HFFc6 (cell line): Measurements from ENCODE around the gene OXNAD1. TPM values are rescaled to one million over a fixed set of nuclear protein-coding genes. Genes with fewer than 3 reads are reported as not detected.
A peak's percentile ranks its signal among the peaks of the same experiment; 100 is the strongest.

Experiments
- DNase-seq: peaks from one replicate; pipeline ENCODE4 v3.0.0-alpha.2; 2018
- H3K27ac Mint-ChIP-seq: 2 replicates; pipeline ENCODE4 v1.8.0; 2020; ENCODE audit warnings: mild to moderate bottlenecking, mixed read lengths
- H3K27me3 Mint-ChIP-seq: 2 replicates; pipeline ENCODE4 v1.8.0; 2021; ENCODE audit warnings: mild to moderate bottlenecking, moderate library complexity, mixed read lengths; ENCODE audit not compliant: insufficient read depth
- H3K36me3 Mint-ChIP-seq: 2 replicates; pipeline ENCODE4 v1.8.0; 2021; ENCODE audit warnings: low read depth, mixed read lengths
- H3K4me1 Mint-ChIP-seq: 2 replicates; pipeline ENCODE4 v1.8.0; 2020; ENCODE audit warnings: low read depth, mixed read lengths
- H3K4me3 Mint-ChIP-seq: 2 replicates; pipeline ENCODE4 v1.8.0; 2020; ENCODE audit warnings: mild to moderate bottlenecking, moderate library complexity, mixed read lengths
- H3K9me3 Mint-ChIP-seq: 2 replicates; pipeline ENCODE4 v1.8.0; 2020; ENCODE audit warnings: mild to moderate bottlenecking, mixed read lengths
- total RNA-seq, 6 experiments: library from RNA; stranded (reverse); fragmentation: NEBNext Ultra II Directional; extraction: Animal tissue kit (Norgen Biotek cat#: 25700); gene quantifications; 2 replicates in 1 of 6; 3 replicates in 5 of 6; pipeline ENCODE4 v1.2.3, GENCODE V29; 2021
- TF ChIP-seq, protein P1 (sequence below): fragments of 200-600 bp; sonication (generic); IDR thresholded peaks from 2 replicates; pipeline ENCODE4 v1.5.0; 2021; ENCODE audit warnings: antibody characterized with exemption, mild to moderate bottlenecking

OXNAD1 gene
- total RNA-seq, 6 experiments from 2014 or later = 6.4 to 8.7 (median 8.1) TPM

DNA sequence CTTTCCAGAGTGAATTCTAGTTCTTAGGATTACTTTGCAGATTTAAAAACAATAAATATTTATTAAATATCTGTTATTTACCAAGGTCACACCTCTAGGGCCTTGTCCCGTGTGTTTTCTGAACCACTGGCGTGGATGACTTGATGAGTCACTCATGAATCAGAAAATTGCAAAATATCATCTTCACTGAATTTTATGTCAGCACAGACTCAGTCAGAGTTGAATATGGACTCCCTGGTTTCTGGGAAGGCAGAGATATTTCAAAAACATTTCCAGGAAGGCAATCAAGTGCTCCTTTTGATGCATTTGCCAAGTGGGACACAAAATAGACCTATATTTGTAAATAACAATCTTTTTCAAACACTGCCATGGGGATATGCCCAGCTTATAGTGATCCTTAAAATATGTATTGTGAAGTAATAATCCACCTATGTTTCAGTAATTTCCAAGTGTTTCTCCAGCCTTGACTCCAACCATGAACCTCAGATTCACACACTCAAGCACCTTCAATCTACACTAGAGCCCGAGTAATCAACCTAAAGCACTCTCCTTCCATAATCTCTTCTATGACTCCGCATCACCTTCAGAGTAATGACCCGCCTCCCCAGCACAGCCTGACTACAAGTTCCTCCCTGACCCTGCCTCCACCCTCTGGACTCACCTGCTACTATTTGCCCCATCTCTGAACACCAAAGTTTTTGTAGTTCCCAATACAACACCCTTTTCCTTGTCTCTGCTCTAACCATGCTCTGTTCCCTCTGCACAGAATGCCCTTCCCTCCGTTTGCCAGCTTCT is 24.6 kb upstream of the OXNAD1 start:
- Mint-ChIP-seq H3K4me1 (peaks cover 39% of the 10 kb centered on the region), H3K9me3 (no peaks in the 10 kb centered on the region), H3K27ac (peak overlapping the region; percentile 29), H3K27me3 (no peaks in the 10 kb centered on the region), H3K4me3 (no peak overlapping the region; the same call in 1 of the 2 replicates), H3K36me3 (no peaks in the 10 kb centered on the region)
- peak; percentile 64 for DNase-seq
- TF ChIP-seq, protein P1, sequence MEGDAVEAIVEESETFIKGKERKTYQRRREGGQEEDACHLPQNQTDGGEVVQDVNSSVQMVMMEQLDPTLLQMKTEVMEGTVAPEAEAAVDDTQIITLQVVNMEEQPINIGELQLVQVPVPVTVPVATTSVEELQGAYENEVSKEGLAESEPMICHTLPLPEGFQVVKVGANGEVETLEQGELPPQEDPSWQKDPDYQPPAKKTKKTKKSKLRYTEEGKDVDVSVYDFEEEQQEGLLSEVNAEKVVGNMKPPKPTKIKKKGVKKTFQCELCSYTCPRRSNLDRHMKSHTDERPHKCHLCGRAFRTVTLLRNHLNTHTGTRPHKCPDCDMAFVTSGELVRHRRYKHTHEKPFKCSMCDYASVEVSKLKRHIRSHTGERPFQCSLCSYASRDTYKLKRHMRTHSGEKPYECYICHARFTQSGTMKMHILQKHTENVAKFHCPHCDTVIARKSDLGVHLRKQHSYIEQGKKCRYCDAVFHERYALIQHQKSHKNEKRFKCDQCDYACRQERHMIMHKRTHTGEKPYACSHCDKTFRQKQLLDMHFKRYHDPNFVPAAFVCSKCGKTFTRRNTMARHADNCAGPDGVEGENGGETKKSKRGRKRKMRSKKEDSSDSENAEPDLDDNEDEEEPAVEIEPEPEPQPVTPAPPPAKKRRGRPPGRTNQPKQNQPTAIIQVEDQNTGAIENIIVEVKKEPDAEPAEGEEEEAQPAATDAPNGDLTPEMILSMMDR = no peak

GRCh38 chr3:16241225-16241624 is 23.8 kb upstream of the OXNAD1 start:
- H3K27me3 Mint-ChIP-seq = no peaks in the 10 kb centered on the region
- TF ChIP-seq, protein P1 = no peak
- H3K4me1 Mint-ChIP-seq = peaks cover 39% of the 10 kb centered on the region
- H3K4me3 Mint-ChIP-seq = no peak overlapping the region
- H3K27ac Mint-ChIP-seq = no peak overlapping the region
- no peak for DNase-seq
- no peaks in the 10 kb centered on the region for H3K9me3 Mint-ChIP-seq
- H3K36me3 Mint-ChIP-seq = no peaks in the 10 kb centered on the region

GRCh38 chr3:16242177-16242576 is 22.8 kb upstream of the OXNAD1 start:
- H3K4me1 Mint-ChIP-seq = peaks cover 46% of the 10 kb centered on the region
- DNase-seq = no peak
- H3K27ac Mint-ChIP-seq = no peak overlapping the region
- no peaks in the 10 kb centered on the region for H3K9me3 Mint-ChIP-seq
- no peak overlapping the region for H3K4me3 Mint-ChIP-seq
- TF ChIP-seq, protein P1 = no peak
- no peaks in the 10 kb centered on the region for H3K36me3 Mint-ChIP-seq
- no peaks in the 10 kb centered on the region for H3K27me3 Mint-ChIP-seq

GRCh38 chr3:16243706-16244490 is 21.1 kb upstream of the OXNAD1 start:
- Mint-ChIP-seq H3K4me3 (no peak overlapping the region), H3K4me1 (peaks cover 55% of the 10 kb centered on the region), H3K27ac (no peak overlapping the region), H3K36me3 (no peaks in the 10 kb centered on the region), H3K27me3 (no peaks in the 10 kb centered on the region), H3K9me3 (no peaks in the 10 kb centered on the region)
- TF ChIP-seq, protein P1 = no peak
- no peak for DNase-seq

DNA sequence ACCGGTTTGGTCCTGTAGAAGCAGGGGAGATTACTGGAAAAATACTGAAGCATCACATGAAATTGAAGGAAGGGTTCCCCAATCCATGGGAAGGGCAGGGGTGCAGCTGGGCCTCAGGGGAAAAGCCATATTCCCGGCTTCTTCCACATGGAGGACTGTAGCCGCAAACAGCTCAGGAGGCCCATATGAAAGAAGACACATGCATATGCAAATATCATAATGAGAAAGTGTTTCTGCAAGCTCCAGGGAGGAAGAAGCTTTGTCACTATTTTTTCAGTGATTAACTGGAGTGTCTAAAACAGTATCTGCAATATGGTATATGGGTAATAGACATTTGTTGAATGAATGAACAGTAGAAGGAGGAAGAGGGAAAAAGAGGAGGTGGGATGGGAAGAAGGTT is 19.4 kb upstream of the OXNAD1 start:
- H3K27ac Mint-ChIP-seq = no peak overlapping the region
- DNase-seq = no peak
- peaks cover 38% of the 10 kb centered on the region for H3K4me1 Mint-ChIP-seq
- H3K27me3 Mint-ChIP-seq = no peaks in the 10 kb centered on the region
- H3K4me3 Mint-ChIP-seq = no peak overlapping the region
- no peaks in the 10 kb centered on the region for H3K36me3 Mint-ChIP-seq
- TF ChIP-seq, protein P1 = no peak
- H3K9me3 Mint-ChIP-seq = no peaks in the 10 kb centered on the region
